Measurements from ENCODE around the gene CCIN. TPM values are rescaled to one million over a fixed set of nuclear protein-coding genes. Genes with fewer than 3 reads are reported as not detected.

CCIN gene
- polyA plus RNA-seq, 2 of the 4 experiments (the other 2 are of a cell fraction) = not detected

- no peak for FAIRE-seq
- no peak overlapping the region for H3K4me2 ChIP-seq
- H3K27ac ChIP-seq = no peak overlapping the region
- H3K9me3 ChIP-seq = peaks cover 12% of the 10 kb centered on the region; the same call in 2 of the 3 replicates
- ChIA-PET POLR2A (no interaction called here), CTCF (interaction anchor here (0.9 to 3.7 kb wide), 3 partner anchors 9 to 43 kb away, joined by 3 to 36 read pairs (median 3); partner anchors contain the start of gene GLIPR2)
- 72% methylated on average over 4 of the region's 4 CpGs for WGBS (ENCODE audit: missing lambda C conversion rate)
- H3K4me3 ChIP-seq = no peak overlapping the region
- ATAC-seq = no peak
- H3K4me1 ChIP-seq = peaks cover 32% of the 10 kb centered on the region
- TF ChIP-seq ZNF302 (CRISPR knock-in tag; IDR thresholded peaks at IDR 0.05) (no peak), CTCF (IDR thresholded peaks at IDR 0.05) (no peak), MAZ (IDR thresholded peaks at IDR 0.05; ENCODE audit: borderline replicate concordance, low read depth, low read length) (no peak), BCL3 (IDR thresholded peaks at IDR 0.05) (no peak), ZSCAN20 (CRISPR knock-in tag; IDR thresholded peaks at IDR 0.05) (no peak), FOSL2 (IDR thresholded peaks at IDR 0.05) (no peak), FOSL2 (CRISPR knock-in tag; IDR thresholded peaks at IDR 0.05) (no peak), EHMT2 (IDR thresholded peaks at IDR 0.05; ENCODE audit: low read depth) (no peak), JUNB (IDR thresholded peaks at IDR 0.05) (no peak)
- no peak for DNase-seq (ENCODE audit: low read depth in 1 of 2, low spot score in 1 of 2)
Observed at GRCh38 chr9:36145970-36146369, 23.2 kb upstream of the CCIN start.

GRCh38 chr9:36146651-36147050 lies 22.5 kb upstream of the CCIN start:
- Histone ChIP-seq H3K27ac (no peak overlapping the region), H3K4me1 (peaks cover 26% of the 10 kb centered on the region), H3K4me2 (no peak overlapping the region), H3K9me3 (peaks cover 12% of the 10 kb centered on the region; the same call in 2 of the 3 replicates), H3K4me3 (no peak overlapping the region)
- DNase-seq (ENCODE audit: low read depth in 1 of 2, low spot score in 1 of 2) (no peak), ATAC-seq (no peak), FAIRE-seq (no peak)
- WGBS (ENCODE audit: missing lambda C conversion rate) = 86% methylated on average over 10 of the region's 10 CpGs
- TF ChIP-seq PBX3 (IDR thresholded peaks at IDR 0.05) (no peak), CTCF (IDR thresholded peaks at IDR 0.05) (no peak), HOXB5 (CRISPR knock-in tag; IDR thresholded peaks at IDR 0.05) (no peak), SMC3 (IDR thresholded peaks at IDR 0.05) (no peak), CHD2 (IDR thresholded peaks at IDR 0.05; ENCODE audit: low read length, partially characterized antibody) (no peak), NFE2L2 (conservative IDR thresholded peaks at IDR 0.05; ENCODE audit: low read length) (no peak), POLR2A (IDR thresholded peaks at IDR 0.05; ENCODE audit: low read length) (no peak), REST (IDR thresholded peaks at IDR 0.05) (no peak), RAD21 (conservative IDR thresholded peaks at IDR 0.05 in 1 of 2, IDR thresholded peaks at IDR 0.05 in 1 of 2) (no peak), MYC (IDR thresholded peaks at IDR 0.05; ENCODE audit: borderline replicate concordance, low read length) (no peak), ESRRA (IDR thresholded peaks at IDR 0.05; ENCODE audit: borderline replicate concordance, low read length) (no peak), FOSL2 (IDR thresholded peaks at IDR 0.05) (no peak), FOSL2 (CRISPR knock-in tag; IDR thresholded peaks at IDR 0.05) (no peak), POLR2AphosphoS2 (conservative IDR thresholded peaks at IDR 0.05; ENCODE audit: low read length) (no peak), JUNB (IDR thresholded peaks at IDR 0.05) (no peak)
- ChIA-PET POLR2A (no interaction called here), CTCF (interaction anchor here (0.9 to 3.7 kb wide), 3 partner anchors 10 to 43 kb away, joined by 3 to 36 read pairs (median 3); partner anchors contain the start of gene GLIPR2)
